ENCODE results near the gene FASTK. TPM values are rescaled to one million over a fixed set of nuclear protein-coding genes. Genes with fewer than 3 reads are reported as not detected.

Gene FASTK
- total RNA-seq, 4 donors from 2014 or later, result 69.9 to 139 (median 79.7) TPM

- Histone ChIP-seq H3K9me3 (no peaks in the 10 kb centered on the region), H3K4me3 (peak overlapping the region in 2 of 4 donors; percentile 29 to 86), H3K27ac (peak overlapping the region; percentile 93 to 97 (median 96)), H3K27me3 (no peaks in the 10 kb centered on the region), H3K4me1 (peaks cover 0 to 60% (median 42%) of the 10 kb centered on the region in 4 donors), H3K36me3 (peaks cover 5 to 27% (median 6%) of the 10 kb centered on the region in 3 donors)
- TF ChIP-seq POLR2A (IDR thresholded peaks at IDR 0.05) (no peak), EP300 (IDR thresholded peaks at IDR 0.05) (no peak)
- TF ChIP-seq, protein P1, sequence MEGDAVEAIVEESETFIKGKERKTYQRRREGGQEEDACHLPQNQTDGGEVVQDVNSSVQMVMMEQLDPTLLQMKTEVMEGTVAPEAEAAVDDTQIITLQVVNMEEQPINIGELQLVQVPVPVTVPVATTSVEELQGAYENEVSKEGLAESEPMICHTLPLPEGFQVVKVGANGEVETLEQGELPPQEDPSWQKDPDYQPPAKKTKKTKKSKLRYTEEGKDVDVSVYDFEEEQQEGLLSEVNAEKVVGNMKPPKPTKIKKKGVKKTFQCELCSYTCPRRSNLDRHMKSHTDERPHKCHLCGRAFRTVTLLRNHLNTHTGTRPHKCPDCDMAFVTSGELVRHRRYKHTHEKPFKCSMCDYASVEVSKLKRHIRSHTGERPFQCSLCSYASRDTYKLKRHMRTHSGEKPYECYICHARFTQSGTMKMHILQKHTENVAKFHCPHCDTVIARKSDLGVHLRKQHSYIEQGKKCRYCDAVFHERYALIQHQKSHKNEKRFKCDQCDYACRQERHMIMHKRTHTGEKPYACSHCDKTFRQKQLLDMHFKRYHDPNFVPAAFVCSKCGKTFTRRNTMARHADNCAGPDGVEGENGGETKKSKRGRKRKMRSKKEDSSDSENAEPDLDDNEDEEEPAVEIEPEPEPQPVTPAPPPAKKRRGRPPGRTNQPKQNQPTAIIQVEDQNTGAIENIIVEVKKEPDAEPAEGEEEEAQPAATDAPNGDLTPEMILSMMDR (IDR thresholded peaks at IDR 0.05), result no peak
- 45 to 54% methylated on average over 31 to 33 of the region's 33 CpGs for WGBS, 2 donors
- no peak for DNase-seq (ENCODE audit: low spot score in 2 of 2)
Measured at GRCh38 chr7:151061213-151062110, 19.1 kb downstream of the FASTK start.

DNA sequence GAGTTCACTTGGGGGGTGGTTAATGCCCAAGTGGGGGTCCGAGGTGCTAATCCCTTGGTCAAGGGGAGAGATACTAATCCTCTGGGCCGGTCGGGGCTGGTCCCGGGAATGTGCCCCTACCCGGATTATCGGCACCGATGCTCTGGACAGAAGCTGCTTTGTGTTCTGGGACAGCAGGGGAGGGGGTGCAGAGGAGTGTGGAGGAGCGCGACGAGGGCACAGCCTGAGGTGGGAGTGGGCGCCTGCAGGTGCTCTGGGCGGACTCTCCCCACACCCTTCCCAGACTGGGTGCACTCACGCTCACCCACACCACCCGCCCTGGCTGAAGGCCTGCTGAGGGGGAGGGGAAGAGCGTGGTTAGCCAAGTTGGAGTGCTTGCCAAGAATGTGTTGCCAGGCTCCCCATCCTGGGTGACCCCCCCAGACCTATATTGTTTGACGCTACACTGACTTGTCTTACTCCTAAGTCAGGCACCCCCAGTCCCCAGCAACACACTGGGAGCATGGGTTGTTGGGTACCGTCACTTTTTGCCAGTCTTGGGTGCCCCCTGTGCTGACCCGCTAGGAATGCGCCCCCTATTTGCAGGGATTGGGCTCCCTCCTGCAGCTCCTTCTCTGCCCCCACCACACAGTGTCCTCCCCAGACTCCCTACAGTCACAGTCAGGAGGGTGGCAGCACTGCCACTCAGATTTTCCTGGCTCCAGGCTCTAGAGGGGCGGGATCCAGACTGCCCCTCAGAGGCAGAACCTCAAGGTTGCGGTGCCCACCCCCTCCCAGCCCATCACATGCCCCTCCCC lies 20.0 kb downstream of the FASTK start:
- H3K4me1 ChIP-seq, result peaks cover 0 to 60% (median 42%) of the 10 kb centered on the region in 4 donors

DNA sequence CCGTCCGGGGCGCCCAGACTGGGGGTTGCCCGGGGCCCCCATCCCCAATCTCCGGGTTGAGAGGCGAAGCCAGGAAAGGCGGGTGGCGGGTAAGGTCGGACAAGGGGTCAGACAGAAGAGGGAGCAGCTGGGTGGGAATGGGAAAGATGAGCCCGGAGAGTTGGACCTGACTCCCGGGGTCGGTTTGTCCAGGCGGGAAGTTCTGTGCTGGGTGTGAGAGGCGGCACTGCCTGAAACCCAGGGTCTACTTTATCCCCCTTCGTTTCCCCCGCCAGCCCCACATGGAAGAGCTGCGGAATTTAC lies 20.5 kb downstream of the FASTK start:
- no peaks in the 10 kb centered on the region for H3K9me3 ChIP-seq
- TF ChIP-seq POLR2A (IDR thresholded peaks at IDR 0.05), result no peak
- TF ChIP-seq, protein P1 (IDR thresholded peaks at IDR 0.05), result no peak
- no peak for TF ChIP-seq EP300 (IDR thresholded peaks at IDR 0.05)
- H3K36me3 ChIP-seq, result peaks cover 5 to 17% (median 6%) of the 10 kb centered on the region in 3 donors
- no peak for DNase-seq (ENCODE audit: low spot score in 2 of 2)
- H3K4me3 ChIP-seq, result peak overlapping the region; percentile 72 to 91 (median 80)
- 2 to 3% methylated on average over 16 to 17 of the region's 17 CpGs for WGBS, 2 donors
- H3K4me1 ChIP-seq, result peaks cover 0 to 60% (median 42%) of the 10 kb centered on the region in 4 donors
- H3K27me3 ChIP-seq, result no peaks in the 10 kb centered on the region
- H3K27ac ChIP-seq, result peak overlapping the region; percentile 93 to 97 (median 96)

More for the DNA sequence above, 20.0 kb downstream of the FASTK start:
- Histone ChIP-seq H3K36me3 (peaks cover 5 to 19% (median 6%) of the 10 kb centered on the region in 3 donors), H3K4me3 (peak overlapping the region; percentile 72 to 91 (median 80)), H3K27me3 (no peaks in the 10 kb centered on the region), H3K27ac (peak overlapping the region; percentile 93 to 97 (median 96)), H3K9me3 (no peaks in the 10 kb centered on the region)
- WGBS, 2 donors, result 7 to 9% methylated on average over 13 to 21 of the region's 21 CpGs
- TF ChIP-seq POLR2A (IDR thresholded peaks at IDR 0.05) (no peak), EP300 (IDR thresholded peaks at IDR 0.05) (peak in 1 of 2 donors; percentile 35)
- TF ChIP-seq, protein P1 (IDR thresholded peaks at IDR 0.05), result peak in 3 of 5 experiments; percentile 20 to 28 (median 28)
- DNase-seq (ENCODE audit: low spot score in 2 of 2), result no peak

GRCh38 chr7:151059367-151060112 lies 21.1 kb downstream of the FASTK start, which contains the start of gene SLC4A2:
SLC4A2 (plus strand) TSS chr7:151059589; CDS start chr7:151061988, 2,399 bp downstream.
- peaks cover 0 to 60% (median 42%) of the 10 kb centered on the region in 4 donors for H3K4me1 ChIP-seq
- H3K36me3 ChIP-seq, result peaks cover 2 to 16% (median 2%) of the 10 kb centered on the region in 3 donors
- TF ChIP-seq, protein P1 (IDR thresholded peaks at IDR 0.05), result peak; percentile 47 to 56 (median 54)
- TF ChIP-seq EP300 (IDR thresholded peaks at IDR 0.05), result peak in 1 of 2 donors; percentile 63
- peak; percentile 31 to 61 for TF ChIP-seq POLR2A (IDR thresholded peaks at IDR 0.05)
- H3K4me3 ChIP-seq, result peak within 1 kb of the TSS; percentile 72 to 91 (median 80)
- peak; percentile 67 to 73 for DNase-seq (ENCODE audit: low spot score in 2 of 2)
- WGBS, 2 donors, result 0 to 2% methylated on average over 39 to 50 of the region's 75 CpGs
- H3K27ac ChIP-seq, result peak within 1 kb of the TSS; percentile 93 to 97 (median 96)
- no peaks in the 10 kb centered on the region for H3K27me3 ChIP-seq
- no peaks in the 10 kb centered on the region for H3K9me3 ChIP-seq
